ENCODE data around the gene TNFSF10. TPM values are rescaled to one million over a fixed set of nuclear protein-coding genes. Genes with fewer than 3 reads are reported as not detected.

Gene TNFSF10
- total and polyA plus RNA-seq, 9 donors = 9.6 to 51.5 (median 13.6) TPM

DNA sequence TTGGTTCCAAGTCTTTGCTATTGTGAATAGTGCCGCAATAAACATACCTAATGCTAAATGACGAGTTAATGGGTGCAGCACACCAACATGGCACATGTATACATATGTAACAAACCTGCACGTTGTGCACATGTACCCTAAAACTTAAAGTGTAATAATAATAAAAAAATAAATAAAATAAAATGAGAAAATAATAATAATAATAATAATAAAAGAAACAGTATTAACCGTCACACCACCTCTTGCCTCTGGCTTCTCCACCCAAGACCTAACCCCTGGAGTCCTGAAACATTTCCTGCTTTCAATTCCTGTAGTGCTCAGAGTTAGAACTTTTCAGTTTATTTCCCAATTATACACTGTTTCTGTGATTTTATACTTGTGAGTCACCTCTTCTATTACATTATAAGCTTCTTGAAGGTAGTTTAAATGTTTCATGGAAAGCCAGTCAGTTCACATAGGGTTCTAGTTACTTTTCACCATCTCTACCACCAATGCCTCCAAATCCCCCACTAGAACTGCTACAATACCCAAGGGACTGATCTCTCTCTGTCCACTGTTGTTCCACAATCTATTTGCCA lies 56.6 kb downstream of the TNFSF10 start:
- WGBS, 3 donors = 87 to 96% (median 94%) methylated on average over 4 of the region's 4 CpGs
- intact Hi-C loops (cut with DNase I) = no loop called here

GRCh38 chr3:172465281-172465680 lies 57.9 kb downstream of the TNFSF10 start:
- TF ChIP-seq POLR2A (IDR thresholded peaks at IDR 0.05) = no peak
- TF ChIP-seq, protein P1, sequence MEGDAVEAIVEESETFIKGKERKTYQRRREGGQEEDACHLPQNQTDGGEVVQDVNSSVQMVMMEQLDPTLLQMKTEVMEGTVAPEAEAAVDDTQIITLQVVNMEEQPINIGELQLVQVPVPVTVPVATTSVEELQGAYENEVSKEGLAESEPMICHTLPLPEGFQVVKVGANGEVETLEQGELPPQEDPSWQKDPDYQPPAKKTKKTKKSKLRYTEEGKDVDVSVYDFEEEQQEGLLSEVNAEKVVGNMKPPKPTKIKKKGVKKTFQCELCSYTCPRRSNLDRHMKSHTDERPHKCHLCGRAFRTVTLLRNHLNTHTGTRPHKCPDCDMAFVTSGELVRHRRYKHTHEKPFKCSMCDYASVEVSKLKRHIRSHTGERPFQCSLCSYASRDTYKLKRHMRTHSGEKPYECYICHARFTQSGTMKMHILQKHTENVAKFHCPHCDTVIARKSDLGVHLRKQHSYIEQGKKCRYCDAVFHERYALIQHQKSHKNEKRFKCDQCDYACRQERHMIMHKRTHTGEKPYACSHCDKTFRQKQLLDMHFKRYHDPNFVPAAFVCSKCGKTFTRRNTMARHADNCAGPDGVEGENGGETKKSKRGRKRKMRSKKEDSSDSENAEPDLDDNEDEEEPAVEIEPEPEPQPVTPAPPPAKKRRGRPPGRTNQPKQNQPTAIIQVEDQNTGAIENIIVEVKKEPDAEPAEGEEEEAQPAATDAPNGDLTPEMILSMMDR (IDR thresholded peaks at IDR 0.05) = no peak
- no peak for TF ChIP-seq EP300 (IDR thresholded peaks at IDR 0.05)
- Histone ChIP-seq H3K9me3 (no peaks in the 10 kb centered on the region), H3K4me3 (no peak overlapping the region), H3K27me3 (no peaks in the 10 kb centered on the region), H3K4me1 (ENCODE audit: insufficient read depth) (no peaks in the 10 kb centered on the region), H3K36me3 (no peaks in the 10 kb centered on the region), H3K27ac (no peak overlapping the region)
- no peak for DNase-seq
- intact Hi-C loops (cut with DNase I) = no loop called here

More for the DNA sequence above, 56.6 kb downstream of the TNFSF10 start:
- no peaks in the 10 kb centered on the region for H3K27me3 ChIP-seq
- H3K4me3 ChIP-seq = no peak overlapping the region
- H3K36me3 ChIP-seq = no peaks in the 10 kb centered on the region
- no peak overlapping the region for H3K27ac ChIP-seq
- no peak for TF ChIP-seq POLR2A (IDR thresholded peaks at IDR 0.05)
- TF ChIP-seq EP300 (IDR thresholded peaks at IDR 0.05) = no peak
- TF ChIP-seq, protein P1 (IDR thresholded peaks at IDR 0.05) = no peak
- H3K9me3 ChIP-seq = no peaks in the 10 kb centered on the region
- no peak for DNase-seq
- no peaks in the 10 kb centered on the region for H3K4me1 ChIP-seq (ENCODE audit: insufficient read depth)

- intact Hi-C loops (cut with DNase I) = no loop called here
- Histone ChIP-seq H3K9me3 (no peaks in the 10 kb centered on the region), H3K4me3 (no peak overlapping the region), H3K27me3 (no peaks in the 10 kb centered on the region), H3K36me3 (no peaks in the 10 kb centered on the region), H3K27ac (no peak overlapping the region), H3K4me1 (ENCODE audit: insufficient read depth) (no peaks in the 10 kb centered on the region)
- no peak for TF ChIP-seq POLR2A (IDR thresholded peaks at IDR 0.05)
- WGBS, 3 donors = 74 to 81% (median 78%) methylated on average over 6 of the region's 6 CpGs
- DNase-seq = no peak
These were observed 58.9 kb downstream of the TNFSF10 start for GRCh38 chr3:172464306-172464705.

DNA sequence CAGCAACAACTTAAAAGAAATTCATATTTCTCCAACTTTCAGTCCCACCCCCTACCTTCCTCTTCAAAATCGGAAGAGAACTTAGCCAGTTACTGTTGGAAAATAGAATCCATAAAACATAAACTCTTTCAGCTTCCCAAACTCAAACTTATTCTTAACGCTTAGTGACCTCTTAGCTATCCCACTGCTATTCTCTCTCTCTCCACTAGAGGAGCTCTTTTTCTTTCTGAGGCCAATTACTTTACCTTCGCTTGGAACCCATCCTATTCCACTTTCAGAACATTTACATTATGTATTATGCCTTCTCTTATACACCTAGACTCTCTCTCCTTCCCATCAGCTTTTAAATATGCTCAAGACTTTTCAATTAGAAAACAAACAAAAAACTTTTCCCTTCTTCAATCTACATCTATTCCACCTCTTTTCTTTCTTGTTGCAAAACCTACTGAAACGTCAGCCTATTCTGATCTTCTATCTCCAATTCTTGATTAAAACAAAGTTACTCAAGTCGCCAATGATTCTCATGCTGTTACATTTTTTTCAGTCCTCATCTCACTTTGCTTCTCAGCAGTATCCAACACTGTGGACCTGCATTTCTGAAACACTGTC lies 61.6 kb downstream of the TNFSF10 start:
- no peaks in the 10 kb centered on the region for H3K27me3 ChIP-seq
- intact Hi-C loops (cut with DNase I) = no loop called here
- H3K27ac ChIP-seq = no peak overlapping the region
- H3K4me3 ChIP-seq = no peak overlapping the region
- no peak for DNase-seq
- no peaks in the 10 kb centered on the region for H3K9me3 ChIP-seq
- no peaks in the 10 kb centered on the region for H3K4me1 ChIP-seq (ENCODE audit: insufficient read depth)
- H3K36me3 ChIP-seq = no peaks in the 10 kb centered on the region
- no peak for TF ChIP-seq POLR2A (IDR thresholded peaks at IDR 0.05)
- TF ChIP-seq EP300 (IDR thresholded peaks at IDR 0.05) = no peak
- TF ChIP-seq, protein P1 (IDR thresholded peaks at IDR 0.05) = peak in 1 of 3 donors; percentile 40
- 44 to 54% (median 47%) methylated on average over 5 of the region's 5 CpGs for WGBS, 3 donors

DNA sequence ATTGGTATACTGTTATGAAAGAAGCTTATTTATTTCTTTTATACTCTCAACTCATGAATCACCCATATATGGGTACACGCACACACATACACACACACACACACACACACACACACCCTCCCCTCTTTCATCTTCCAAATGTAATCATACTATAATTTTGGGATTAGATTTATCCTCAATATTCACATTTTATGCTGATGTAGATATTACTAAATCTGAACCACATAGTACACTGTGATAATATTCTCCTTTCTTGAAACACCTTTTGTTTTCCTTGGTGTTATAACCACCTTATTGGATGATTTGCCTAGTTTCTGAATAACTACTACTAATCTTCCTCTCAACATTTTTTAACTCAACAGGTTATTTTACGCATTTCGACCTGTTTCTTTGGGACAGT lies 66.8 kb downstream of the TNFSF10 start:
- no peaks in the 10 kb centered on the region for H3K4me1 ChIP-seq (ENCODE audit: insufficient read depth)
- TF ChIP-seq POLR2A (IDR thresholded peaks at IDR 0.05) = no peak
- no peak for TF ChIP-seq EP300 (IDR thresholded peaks at IDR 0.05)
- TF ChIP-seq, protein P1 (IDR thresholded peaks at IDR 0.05) = no peak
- no peaks in the 10 kb centered on the region for H3K36me3 ChIP-seq
- no peaks in the 10 kb centered on the region for H3K27me3 ChIP-seq
- intact Hi-C loops (cut with DNase I) = no loop called here
- no peaks in the 10 kb centered on the region for H3K9me3 ChIP-seq
- WGBS, 3 donors = 89 to 97% (median 92%) methylated on average over 3 of the region's 3 CpGs
- DNase-seq = no peak
- no peak overlapping the region for H3K27ac ChIP-seq
- no peak overlapping the region for H3K4me3 ChIP-seq
